ENCODE data around the gene STK26.
"Not testable (repeated sequence)": the region's sequence is repeated elsewhere in the genome, so short reads cannot be mapped to it uniquely, and the experiment has no call there.

STK26 gene

DNA sequence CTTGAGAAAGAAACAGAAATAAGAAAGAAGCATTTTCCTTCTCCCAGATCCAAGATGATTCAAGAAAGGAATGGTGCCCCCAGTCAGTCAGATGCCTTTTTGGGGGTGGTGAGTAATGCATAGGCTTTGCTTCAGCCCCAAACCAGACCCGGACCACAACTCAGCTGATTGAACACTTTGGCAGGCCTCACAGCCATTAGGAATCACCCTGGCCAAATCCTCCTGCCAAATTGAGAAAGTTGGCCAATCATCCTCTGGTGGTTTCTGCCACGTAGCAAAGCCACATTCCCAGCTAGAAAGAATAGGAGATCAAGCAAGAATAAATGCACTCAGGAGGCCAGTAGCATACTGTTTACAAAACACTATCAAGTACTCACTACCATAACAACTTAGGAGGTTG is 71.1 kb downstream of the STK26 start:
- H3K36me3 ChIP-seq (ENCODE audit: insufficient read depth, insufficient read length, low read length): no peaks in the 10 kb centered on the region
- H3K27me3 ChIP-seq (ENCODE audit: insufficient read depth, insufficient read length): no peaks in the 10 kb centered on the region
- no peak overlapping the region for H3K9ac ChIP-seq (ENCODE audit: insufficient read length, low read depth)
- H3K4me3 ChIP-seq (ENCODE audit: insufficient read length, low read depth): no peak overlapping the region
- no peaks in the 10 kb centered on the region for H3K9me3 ChIP-seq (ENCODE audit: insufficient read depth, low read length)
- no peak for DNase-seq (ENCODE audit: low read depth, low spot score)
- TF ChIP-seq SUZ12 (IDR thresholded peaks at IDR 0.05; ENCODE audit: extremely low read depth, insufficient read depth, insufficient read length) (no peak), YY1 (IDR thresholded peaks at IDR 0.05; ENCODE audit: insufficient read depth, insufficient read length) (no peak), ZNF274 (IDR thresholded peaks at IDR 0.05; ENCODE audit: low read depth, low read length) (no peak)
- no peaks in the 10 kb centered on the region for H3K4me1 ChIP-seq (ENCODE audit: insufficient read depth, insufficient read length)

DNA sequence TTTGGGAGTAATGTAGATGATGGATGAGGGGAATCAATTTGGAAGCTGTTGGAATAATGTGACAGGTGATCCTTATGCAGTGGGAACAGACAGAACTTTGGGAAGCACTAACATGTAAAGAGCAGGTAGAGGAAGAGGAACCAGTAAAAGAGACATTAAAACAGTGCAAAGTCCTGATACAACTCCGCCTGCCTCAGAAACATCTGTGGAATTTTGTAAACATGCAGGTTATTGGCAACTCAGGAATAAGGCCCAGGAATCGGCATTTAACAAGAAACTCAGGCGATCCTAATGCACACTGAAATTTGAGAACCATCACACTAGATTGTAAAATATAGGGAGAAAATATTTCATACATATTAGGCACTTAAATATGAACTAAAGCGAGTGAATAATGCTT is 75.6 kb downstream of the STK26 start:
- H3K9me3 ChIP-seq (ENCODE audit: insufficient read depth, low read length); H3K4me3 ChIP-seq (ENCODE audit: insufficient read length, low read depth); DNase-seq (ENCODE audit: low read depth, low spot score); H3K27me3 ChIP-seq (ENCODE audit: insufficient read depth, insufficient read length); H3K9ac ChIP-seq (ENCODE audit: insufficient read length, low read depth); H3K36me3 ChIP-seq (ENCODE audit: insufficient read depth, insufficient read length, low read length); H3K4me1 ChIP-seq (ENCODE audit: insufficient read depth, insufficient read length): not testable (repeated sequence)

DNA sequence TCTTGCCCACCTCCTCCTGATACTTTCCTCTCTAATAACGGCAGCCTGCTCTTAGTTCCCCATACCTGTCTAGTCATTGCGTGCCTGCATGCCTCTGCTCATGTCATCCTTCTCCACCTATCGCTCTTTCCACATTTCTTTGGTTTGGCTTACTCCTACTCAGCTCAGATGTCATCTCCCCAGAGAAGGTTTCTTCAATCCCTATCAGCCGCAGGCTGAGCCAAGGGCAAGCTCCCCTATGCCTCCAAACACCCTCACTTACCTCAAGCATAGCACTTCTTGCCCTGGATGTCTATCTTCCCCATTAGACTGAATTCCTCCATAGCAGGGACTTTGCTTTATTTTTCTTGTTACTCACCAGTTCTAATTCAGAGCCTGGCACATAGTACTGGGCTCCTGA is 78.1 kb downstream of the STK26 start:
- Histone ChIP-seq H3K27me3 (ENCODE audit: insufficient read depth, insufficient read length) (no peaks in the 10 kb centered on the region), H3K9ac (ENCODE audit: insufficient read length, low read depth) (no peak overlapping the region), H3K36me3 (ENCODE audit: insufficient read depth, insufficient read length, low read length) (no peaks in the 10 kb centered on the region), H3K4me1 (ENCODE audit: insufficient read depth, insufficient read length) (no peaks in the 10 kb centered on the region), H3K9me3 (ENCODE audit: insufficient read depth, low read length) (no peaks in the 10 kb centered on the region), H3K4me3 (ENCODE audit: insufficient read length, low read depth) (no peak overlapping the region)
- TF ChIP-seq YY1 (IDR thresholded peaks at IDR 0.05; ENCODE audit: insufficient read depth, insufficient read length) (no peak), ZNF274 (IDR thresholded peaks at IDR 0.05; ENCODE audit: low read depth, low read length) (no peak)
- no peak for DNase-seq (ENCODE audit: low read depth, low spot score)

DNA sequence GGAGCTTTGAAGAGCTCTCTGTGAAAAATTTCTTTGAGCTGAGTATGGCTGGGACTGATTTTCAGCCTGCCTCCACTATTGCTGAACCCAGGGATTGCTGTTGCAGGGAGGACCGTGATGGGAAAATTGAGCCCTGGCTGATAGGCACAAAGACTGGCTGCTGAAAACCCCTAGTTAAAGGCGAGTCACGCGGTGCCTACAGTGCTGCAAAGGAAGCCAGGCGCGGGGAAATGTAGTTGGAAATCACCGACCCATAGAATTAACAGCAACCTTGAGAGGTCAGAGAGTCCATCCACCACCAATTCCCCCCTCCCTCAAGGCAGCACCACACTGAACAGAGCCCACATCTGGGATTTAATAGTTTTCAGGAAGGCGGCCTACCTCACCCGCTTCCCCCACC is 78.7 kb downstream of the STK26 start:
- DNase-seq (ENCODE audit: low read depth, low spot score): no peak
- Histone ChIP-seq H3K4me3 (ENCODE audit: insufficient read length, low read depth) (no peak overlapping the region), H3K9me3 (ENCODE audit: insufficient read depth, low read length) (no peaks in the 10 kb centered on the region), H3K27me3 (ENCODE audit: insufficient read depth, insufficient read length) (no peaks in the 10 kb centered on the region), H3K4me1 (ENCODE audit: insufficient read depth, insufficient read length) (no peaks in the 10 kb centered on the region), H3K36me3 (ENCODE audit: insufficient read depth, insufficient read length, low read length) (no peaks in the 10 kb centered on the region), H3K9ac (ENCODE audit: insufficient read length, low read depth) (no peak overlapping the region)
- TF ChIP-seq ZNF274 (IDR thresholded peaks at IDR 0.05; ENCODE audit: low read depth, low read length) (no peak), SUZ12 (IDR thresholded peaks at IDR 0.05; ENCODE audit: extremely low read depth, insufficient read depth, insufficient read length) (no peak), YY1 (IDR thresholded peaks at IDR 0.05; ENCODE audit: insufficient read depth, insufficient read length) (no peak)

DNA sequence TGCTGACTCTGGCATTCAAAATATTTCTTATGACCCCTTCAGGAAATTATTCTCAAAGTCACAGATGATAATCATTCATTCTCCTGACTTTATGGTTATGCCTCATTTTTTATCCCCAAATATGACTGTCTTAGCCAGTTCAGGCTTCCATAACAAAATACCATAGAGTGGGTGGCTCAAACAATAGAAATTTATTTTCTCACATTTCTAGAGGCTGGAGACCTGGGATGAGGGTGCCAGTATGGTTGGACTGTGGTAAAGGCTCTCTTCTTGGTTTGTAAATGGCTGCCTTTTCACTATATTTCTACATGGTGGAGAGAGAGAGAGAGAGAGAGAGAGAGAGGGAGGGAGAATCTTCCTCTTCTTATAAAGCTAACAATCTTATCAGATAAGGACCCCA is 84.2 kb downstream of the STK26 start:
- DNase-seq (ENCODE audit: low read depth, low spot score): no peak
- Histone ChIP-seq H3K4me1 (ENCODE audit: insufficient read depth, insufficient read length) (no peaks in the 10 kb centered on the region), H3K9ac (ENCODE audit: insufficient read length, low read depth) (no peak overlapping the region), H3K9me3 (ENCODE audit: insufficient read depth, low read length) (no peaks in the 10 kb centered on the region), H3K27me3 (ENCODE audit: insufficient read depth, insufficient read length) (no peaks in the 10 kb centered on the region), H3K4me3 (ENCODE audit: insufficient read length, low read depth) (no peak overlapping the region), H3K36me3 (ENCODE audit: insufficient read depth, insufficient read length, low read length) (no peaks in the 10 kb centered on the region)
- TF ChIP-seq ZNF274 (IDR thresholded peaks at IDR 0.05; ENCODE audit: low read depth, low read length): no peak
- no peak for TF ChIP-seq SUZ12 (IDR thresholded peaks at IDR 0.05; ENCODE audit: extremely low read depth, insufficient read depth, insufficient read length)
- no peak for TF ChIP-seq YY1 (IDR thresholded peaks at IDR 0.05; ENCODE audit: insufficient read depth, insufficient read length)

DNA sequence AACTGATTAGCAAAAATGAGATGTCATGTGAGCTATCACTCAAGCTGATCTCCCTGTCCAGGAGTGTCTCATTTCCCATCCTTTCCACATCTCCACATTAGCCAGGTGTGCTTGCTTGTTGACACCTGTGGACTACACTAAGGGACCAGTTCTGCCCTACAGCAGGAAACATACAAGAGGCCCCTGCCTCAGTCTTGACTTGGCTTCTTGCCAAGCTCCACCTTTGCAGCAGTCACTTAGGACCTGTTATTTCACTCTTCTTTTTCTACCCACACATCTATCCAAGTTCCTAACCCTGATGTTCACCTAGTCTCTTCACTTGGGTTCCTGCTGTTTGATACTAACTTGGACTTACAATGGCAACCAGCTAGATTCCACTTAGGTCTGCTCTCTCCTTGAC is 91.5 kb downstream of the STK26 start:
- no peak for DNase-seq (ENCODE audit: low read depth, low spot score)
- no peak overlapping the region for H3K9ac ChIP-seq (ENCODE audit: insufficient read length, low read depth)
- H3K27me3 ChIP-seq (ENCODE audit: insufficient read depth, insufficient read length): no peaks in the 10 kb centered on the region
- TF ChIP-seq YY1 (IDR thresholded peaks at IDR 0.05; ENCODE audit: insufficient read depth, insufficient read length): no peak
- TF ChIP-seq SUZ12 (IDR thresholded peaks at IDR 0.05; ENCODE audit: extremely low read depth, insufficient read depth, insufficient read length): no peak
- TF ChIP-seq ZNF274 (IDR thresholded peaks at IDR 0.05; ENCODE audit: low read depth, low read length): no peak
- no peaks in the 10 kb centered on the region for H3K4me1 ChIP-seq (ENCODE audit: insufficient read depth, insufficient read length)
- H3K9me3 ChIP-seq (ENCODE audit: insufficient read depth, low read length): no peaks in the 10 kb centered on the region
- no peak overlapping the region for H3K4me3 ChIP-seq (ENCODE audit: insufficient read length, low read depth)
- H3K36me3 ChIP-seq (ENCODE audit: insufficient read depth, insufficient read length, low read length): no peaks in the 10 kb centered on the region

DNA sequence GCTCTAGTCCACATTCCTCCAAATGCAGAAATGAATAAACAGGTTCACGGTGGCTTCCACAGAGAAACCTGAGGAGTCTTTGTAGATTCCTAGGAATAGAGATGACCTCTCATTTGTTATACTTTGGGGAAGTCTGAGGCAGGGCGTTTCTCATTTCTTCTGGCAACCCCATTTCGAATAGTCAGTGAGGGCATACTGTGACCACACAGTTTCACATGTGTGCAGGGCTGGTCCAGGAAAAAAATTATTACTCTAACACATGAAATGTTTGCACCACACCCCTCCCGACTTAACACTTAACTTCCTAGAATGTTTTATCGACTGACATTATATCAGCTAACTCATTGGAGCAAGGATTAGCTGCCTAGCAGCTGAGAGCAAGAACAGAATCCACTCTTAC is 92.7 kb downstream of the STK26 start:
- Histone ChIP-seq H3K4me3 (ENCODE audit: insufficient read length, low read depth) (no peak overlapping the region), H3K27me3 (ENCODE audit: insufficient read depth, insufficient read length) (no peaks in the 10 kb centered on the region), H3K9me3 (ENCODE audit: insufficient read depth, low read length) (0 out of 2 replicates have a peak, but pooled peaks cover under 1% of the 10 kb centered on the region), H3K4me1 (ENCODE audit: insufficient read depth, insufficient read length) (no peaks in the 10 kb centered on the region), H3K9ac (ENCODE audit: insufficient read length, low read depth) (no peak overlapping the region), H3K36me3 (ENCODE audit: insufficient read depth, insufficient read length, low read length) (no peaks in the 10 kb centered on the region)
- DNase-seq (ENCODE audit: low read depth, low spot score): no peak
- TF ChIP-seq SUZ12 (IDR thresholded peaks at IDR 0.05; ENCODE audit: extremely low read depth, insufficient read depth, insufficient read length): no peak
- no peak for TF ChIP-seq YY1 (IDR thresholded peaks at IDR 0.05; ENCODE audit: insufficient read depth, insufficient read length)
- TF ChIP-seq ZNF274 (IDR thresholded peaks at IDR 0.05; ENCODE audit: low read depth, low read length): no peak

DNA sequence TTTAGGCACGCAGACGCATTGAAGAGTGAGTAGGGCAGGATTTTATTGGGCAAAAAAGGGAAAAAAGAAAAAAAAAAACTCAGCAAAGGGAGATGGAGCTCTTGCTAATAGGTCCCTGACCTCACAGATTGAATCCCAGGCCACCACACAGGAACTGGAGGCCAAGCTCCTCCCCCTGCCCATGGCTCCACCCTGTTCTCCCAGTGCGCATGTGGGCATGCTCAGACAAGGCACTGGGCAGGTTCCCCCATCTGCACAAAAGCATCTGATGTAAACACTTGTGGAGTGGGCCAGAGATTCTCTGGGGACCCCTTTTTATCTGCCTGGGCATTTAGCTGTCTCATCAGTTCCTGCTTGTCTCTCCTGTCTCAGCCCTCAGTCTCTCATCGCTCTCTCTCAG is 95.3 kb downstream of the STK26 start:
- no peaks in the 10 kb centered on the region for H3K36me3 ChIP-seq (ENCODE audit: insufficient read depth, insufficient read length, low read length)
- H3K4me1 ChIP-seq (ENCODE audit: insufficient read depth, insufficient read length): no peaks in the 10 kb centered on the region
- DNase-seq (ENCODE audit: low read depth, low spot score): no peak
- H3K9me3 ChIP-seq (ENCODE audit: insufficient read depth, low read length): peaks cover 6% of the 10 kb centered on the region; the same call in 1 of the 2 replicates
- TF ChIP-seq YY1 (IDR thresholded peaks at IDR 0.05; ENCODE audit: insufficient read depth, insufficient read length): no peak
- no peak for TF ChIP-seq SUZ12 (IDR thresholded peaks at IDR 0.05; ENCODE audit: extremely low read depth, insufficient read depth, insufficient read length)
- TF ChIP-seq ZNF274 (IDR thresholded peaks at IDR 0.05; ENCODE audit: low read depth, low read length): no peak
- H3K9ac ChIP-seq (ENCODE audit: insufficient read length, low read depth): no peak overlapping the region
- H3K27me3 ChIP-seq (ENCODE audit: insufficient read depth, insufficient read length): no peaks in the 10 kb centered on the region
- H3K4me3 ChIP-seq (ENCODE audit: insufficient read length, low read depth): no peak overlapping the region
